NCI-H82 (cell line): ENCODE results near the gene ESPL1.
A peak's percentile ranks its signal among the peaks of the same experiment; 100 is the strongest.

Source experiments
- DNase-seq: peaks from one replicate; lab custom pipeline; 2025; lab: John Stamatoyannopoulos, UW

The ESPL1 gene

DNA sequence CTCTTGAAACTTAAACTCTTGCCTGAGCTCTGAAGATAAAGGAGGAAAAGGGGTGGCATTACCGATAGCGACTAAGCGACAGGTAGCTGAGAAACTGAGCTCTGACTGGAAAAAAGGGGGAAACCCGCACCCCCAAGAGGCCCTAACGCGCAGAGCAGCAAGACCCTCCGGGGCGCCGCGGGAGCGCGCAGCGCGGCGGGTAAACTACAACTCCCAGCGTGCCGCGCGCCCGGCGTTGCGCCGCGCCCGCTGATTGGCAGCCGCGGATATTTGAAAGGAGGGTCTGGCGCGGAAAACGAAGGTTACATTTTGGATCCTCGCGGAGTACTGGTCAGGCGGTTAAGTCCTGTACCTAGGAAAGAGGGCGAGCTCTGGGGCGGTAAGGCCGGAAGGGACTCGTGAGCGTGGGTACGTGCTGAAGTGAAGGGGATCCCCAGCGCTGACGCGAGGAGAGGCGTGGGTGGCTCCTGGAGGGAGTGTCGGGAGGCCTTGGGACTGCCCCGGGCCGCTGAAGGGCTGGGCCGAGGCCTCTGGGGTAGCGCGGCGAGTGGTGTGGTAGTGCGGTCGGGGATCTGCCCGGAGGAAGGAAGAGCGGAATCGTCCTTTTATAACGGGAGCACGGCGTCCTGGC lies at the start of gene ESPL1:
TSS of gene ESPL1 (plus strand) at position 301 of the 631 bp plus-strand sequence. CDS start 468 bp downstream, outside the sequence.
- peak; percentile 80 for DNase-seq

GRCh38 chr12:53218551-53219291 lies 49.4 kb upstream of the ESPL1 start:
- no peak for DNase-seq

GRCh38 chr12:53219292-53219955 lies 48.7 kb upstream of the ESPL1 start:
- no peak for DNase-seq

DNA sequence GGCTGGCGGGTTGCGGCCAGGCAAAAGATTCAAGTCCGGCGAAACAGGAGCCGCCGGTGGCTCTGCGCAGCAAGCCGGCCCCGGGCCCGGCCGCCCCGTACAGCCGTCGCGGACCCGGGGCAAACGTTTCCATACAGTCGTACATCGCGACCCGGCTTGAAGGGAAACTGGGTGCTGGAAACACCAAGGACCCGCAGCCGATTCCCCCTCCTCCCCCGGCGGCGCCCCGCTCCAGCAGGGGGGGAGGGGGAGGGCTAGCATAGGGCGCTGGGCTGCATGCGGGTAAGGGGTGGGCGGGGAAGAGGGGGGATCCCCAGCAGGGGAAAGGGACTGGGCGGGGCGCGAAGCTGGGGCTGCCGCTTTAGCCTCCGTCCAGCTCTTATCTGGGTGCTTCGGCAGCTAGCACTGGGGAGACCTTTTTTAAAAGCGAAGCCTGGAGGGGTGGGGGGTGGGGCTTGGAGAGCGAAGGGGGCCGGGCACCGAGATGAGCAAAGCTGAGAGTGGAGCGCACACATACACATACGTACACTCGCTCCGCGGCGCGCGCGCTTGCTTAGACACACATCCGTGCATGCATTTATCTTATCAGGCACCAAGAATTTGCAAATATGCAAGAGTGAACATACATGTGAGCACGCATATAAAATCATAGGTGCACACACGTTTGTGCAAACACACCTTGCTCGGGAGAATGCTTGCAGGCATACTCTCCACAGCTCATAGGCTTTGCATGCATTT lies 48.0 kb upstream of the ESPL1 start:
- DNase-seq: peak; percentile 73

DNA sequence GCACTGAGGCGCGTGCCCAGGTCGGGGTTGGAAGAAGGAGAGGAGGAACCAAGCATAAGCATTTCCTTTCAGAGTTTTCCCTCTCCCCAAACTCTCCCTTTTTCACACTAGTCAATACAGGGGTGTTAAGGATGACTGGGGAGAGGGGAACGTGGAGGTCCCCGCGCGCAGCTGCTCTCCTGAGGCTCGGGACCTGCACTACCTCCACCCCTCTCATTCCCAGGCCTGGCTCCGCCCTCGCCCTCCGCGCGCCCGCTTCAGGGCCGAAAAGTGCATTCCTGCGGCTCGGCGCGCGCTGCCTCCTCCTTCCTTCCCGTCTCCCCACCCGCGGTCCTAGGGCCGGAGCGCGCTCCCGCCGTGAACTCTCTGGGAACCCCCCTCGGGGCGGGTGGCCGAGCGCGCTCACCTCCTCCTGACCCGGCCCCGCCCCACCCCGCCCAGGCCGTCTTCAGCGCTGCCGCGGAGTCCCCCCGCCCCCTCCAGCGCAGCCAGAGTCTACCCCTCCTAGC lies 47.4 kb upstream of the ESPL1 start:
- DNase-seq: peak; percentile 92

GRCh38 chr12:53221203-53222080 lies 46.7 kb upstream of the ESPL1 start:
- DNase-seq: peak; percentile 70

DNA sequence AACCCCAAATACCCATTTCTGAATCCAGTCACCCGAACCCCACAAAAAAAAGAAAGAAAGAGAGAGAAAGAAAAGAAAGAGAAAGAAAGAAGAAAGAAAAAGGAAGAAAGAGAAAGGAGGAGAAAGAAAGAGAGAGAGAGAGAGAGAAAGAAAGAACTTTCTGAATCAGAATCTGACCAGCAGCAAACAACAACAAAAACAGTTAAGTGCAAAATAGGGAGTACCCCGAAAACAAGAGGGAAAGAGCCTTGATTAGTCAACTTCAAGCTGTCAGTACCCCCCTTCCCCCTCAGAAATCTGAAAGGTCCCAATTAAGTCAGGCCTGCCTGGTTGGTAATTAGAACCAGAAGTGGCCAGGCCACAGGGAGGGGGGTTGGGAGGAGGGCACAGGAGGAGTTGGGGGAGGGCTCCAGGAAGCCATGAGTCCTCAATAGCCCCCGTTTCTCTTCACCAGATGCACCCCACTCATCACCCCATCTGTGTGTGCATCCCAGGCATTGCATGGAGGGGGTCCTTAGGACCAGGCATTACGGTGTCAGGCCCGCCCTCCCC lies 45.9 kb upstream of the ESPL1 start:
- no peak for DNase-seq

DNA sequence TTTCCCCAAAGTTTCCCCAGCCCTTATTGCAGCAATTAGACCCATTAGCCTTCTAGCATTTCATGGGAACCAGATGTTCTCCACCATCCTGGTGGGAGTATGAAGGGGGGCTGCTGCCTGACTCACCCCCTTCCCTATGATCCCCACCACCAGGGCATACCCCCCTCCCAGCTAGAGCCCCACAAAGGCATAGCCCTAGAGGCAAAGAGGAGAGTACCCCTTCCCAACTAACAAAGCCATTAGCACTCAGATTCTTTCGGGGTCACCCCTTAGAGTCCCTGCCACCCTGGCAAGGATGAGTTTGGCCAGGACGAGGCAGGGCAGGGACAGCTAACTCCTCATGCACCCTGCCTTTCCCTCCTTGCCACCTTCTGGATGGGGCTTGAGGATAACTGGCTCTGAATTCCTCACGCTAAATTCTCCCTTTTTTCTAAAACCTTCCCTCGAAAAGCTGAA lies 45.3 kb upstream of the ESPL1 start:
- no peak for DNase-seq

GRCh38 chr12:53223389-53224060 lies 44.6 kb upstream of the ESPL1 start:
- no peak for DNase-seq

DNA sequence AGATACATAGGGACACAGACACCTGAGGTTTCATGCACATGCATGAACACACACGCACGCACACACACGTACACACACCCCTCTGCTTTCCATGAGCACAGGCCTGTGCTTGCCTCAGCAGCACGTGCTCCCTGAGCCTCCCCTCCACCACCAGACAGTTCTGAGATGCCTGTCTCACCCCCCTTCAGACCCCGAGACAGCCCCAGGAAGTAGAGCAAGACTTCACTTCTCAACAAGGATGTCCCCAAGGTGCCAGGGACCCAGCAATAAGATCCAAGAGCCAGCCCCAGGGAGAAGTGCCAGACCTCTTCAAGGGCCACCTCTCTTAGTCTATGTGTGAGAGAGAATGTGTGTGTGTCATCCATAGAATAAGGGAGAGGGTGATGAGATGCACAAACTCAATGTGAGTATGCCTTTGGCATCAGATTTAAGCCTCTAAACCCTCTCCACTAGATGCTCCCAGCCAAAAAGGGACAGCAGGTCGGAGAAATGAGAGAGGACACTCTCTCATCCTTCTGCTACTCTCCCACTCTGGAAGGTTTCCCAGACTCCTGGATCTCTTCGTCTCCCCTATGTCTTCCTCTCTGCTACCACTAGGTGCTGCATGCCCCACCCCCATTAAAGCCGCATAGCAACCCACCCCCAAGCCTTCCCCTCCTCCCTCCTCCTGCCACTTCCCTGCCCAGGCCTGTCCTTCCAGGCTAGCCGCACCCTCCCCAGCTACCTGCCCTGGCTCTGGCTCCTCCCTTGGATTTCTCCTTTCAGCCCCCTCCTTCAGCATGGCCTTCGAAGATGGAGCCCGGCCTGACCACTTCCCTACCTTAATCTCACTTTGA lies 43.8 kb upstream of the ESPL1 start:
- DNase-seq: peak; percentile 77

DNA sequence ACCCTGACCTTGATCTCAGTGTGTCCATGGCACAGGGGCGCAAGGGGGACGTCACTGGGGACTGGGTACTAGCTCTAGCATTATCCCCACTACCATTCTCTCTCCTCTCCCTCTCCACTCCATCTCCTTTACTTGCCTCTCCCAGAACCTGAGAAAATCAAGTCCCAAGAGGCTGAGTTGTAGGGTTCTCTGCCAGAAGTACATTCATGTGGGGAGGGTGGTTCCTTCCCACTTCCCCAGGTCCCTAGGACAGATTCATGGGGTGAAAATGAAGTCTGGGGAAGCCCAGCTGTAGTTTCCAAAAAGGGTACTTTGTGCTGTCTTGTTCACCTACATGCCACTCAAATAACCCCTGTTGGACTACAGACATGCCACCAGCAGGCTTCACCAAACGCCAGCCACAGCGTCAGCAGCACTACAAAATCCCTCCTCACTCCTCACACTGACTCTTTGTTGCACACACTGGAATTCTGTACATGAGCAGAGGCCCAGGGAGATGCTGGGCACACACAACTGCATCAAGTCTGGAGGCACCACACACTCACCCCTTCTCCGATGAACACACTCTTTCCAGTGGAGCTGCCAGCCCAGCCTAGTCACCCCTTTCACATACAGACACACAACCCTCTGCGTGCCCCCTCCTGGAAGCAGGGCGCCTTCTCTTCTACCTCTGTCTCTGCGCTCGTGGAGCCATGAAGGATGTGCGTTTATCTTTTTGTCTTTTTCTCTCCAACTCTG lies 43.0 kb upstream of the ESPL1 start:
- no peak for DNase-seq

GRCh38 chr12:53225635-53226424 lies 42.3 kb upstream of the ESPL1 start:
- DNase-seq: peak; percentile 36

- no peak for DNase-seq
Measured at GRCh38 chr12:53226815-53227214, 41.3 kb upstream of the ESPL1 start.

- DNase-seq: no peak
Measured at GRCh38 chr12:53227341-53227740, 40.8 kb upstream of the ESPL1 start.

GRCh38 chr12:53227836-53228235 lies 40.3 kb upstream of the ESPL1 start:
- no peak for DNase-seq

- DNase-seq: no peak
Measured at GRCh38 chr12:53229454-53229853, 38.6 kb upstream of the ESPL1 start.

DNA sequence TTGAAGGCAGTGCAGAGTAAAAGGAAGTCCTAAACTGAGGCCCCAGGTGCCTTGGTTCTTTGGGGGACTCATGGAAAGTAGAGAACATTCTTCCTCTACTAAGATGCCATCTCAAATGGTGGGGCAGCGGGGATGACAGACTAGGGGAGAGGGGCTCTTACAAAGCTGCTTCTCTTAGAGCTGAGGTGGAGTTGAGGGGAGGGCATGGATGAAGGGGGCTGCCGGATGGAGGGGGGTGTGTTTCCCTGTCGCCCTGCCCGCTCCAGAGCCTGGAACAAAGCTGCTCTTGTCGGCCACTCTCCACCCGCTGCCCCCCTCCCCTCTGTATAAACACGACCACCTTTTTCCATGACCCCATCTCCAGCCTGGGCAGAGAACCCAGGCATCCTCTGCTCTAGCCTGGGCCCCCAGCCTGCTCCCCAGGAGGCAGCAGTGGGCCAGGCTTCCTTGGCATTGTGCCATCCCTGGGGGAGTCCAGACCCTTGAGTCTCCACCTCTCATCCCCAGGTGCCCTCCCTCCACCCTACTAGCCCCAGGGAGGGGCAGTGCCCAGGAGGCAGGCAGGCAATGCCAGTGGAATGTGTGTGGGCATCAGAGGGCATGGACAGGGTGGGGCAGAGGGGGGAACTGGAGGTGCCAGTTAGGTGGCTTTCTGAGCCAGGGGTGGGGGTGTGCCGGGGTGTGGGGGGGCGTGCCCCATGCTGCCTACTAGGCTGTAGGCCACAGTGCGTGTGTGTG lies 37.8 kb upstream of the ESPL1 start:
- DNase-seq: no peak
